Astrocyte of the cerebellum (primary cell): ENCODE results near the gene AGBL4.
"Not testable (repeated sequence)": the region's sequence is repeated elsewhere in the genome, so short reads cannot be mapped to it uniquely, and the experiment has no call there.

Experiments used
- DNase-seq: peaks from one replicate; pipeline ENCODE4 v3.0.0-alpha.2; 2011; ENCODE audit warnings: low read depth
- H3K4me3 ChIP-seq: 2 replicates; pipeline ENCODE4 v1.5.1; 2011; ENCODE audit warnings: mild to moderate bottlenecking, low read depth, low read length, moderate library complexity
- in situ Hi-C: cut with HindIII; loops from 2 replicates; pipeline ENCODE4 v1.10.0; 2017; ENCODE audit warnings: low sequenced_read_pairs
- TF ChIP-seq, protein P1 (sequence below): IDR thresholded peaks from 2 replicates; pipeline ENCODE4 v1.5.1; 2012; ENCODE audit warnings: low read length, low read depth, moderate library complexity, mild to moderate bottlenecking; ENCODE audit errors: missing control alignments

AGBL4 gene

DNA sequence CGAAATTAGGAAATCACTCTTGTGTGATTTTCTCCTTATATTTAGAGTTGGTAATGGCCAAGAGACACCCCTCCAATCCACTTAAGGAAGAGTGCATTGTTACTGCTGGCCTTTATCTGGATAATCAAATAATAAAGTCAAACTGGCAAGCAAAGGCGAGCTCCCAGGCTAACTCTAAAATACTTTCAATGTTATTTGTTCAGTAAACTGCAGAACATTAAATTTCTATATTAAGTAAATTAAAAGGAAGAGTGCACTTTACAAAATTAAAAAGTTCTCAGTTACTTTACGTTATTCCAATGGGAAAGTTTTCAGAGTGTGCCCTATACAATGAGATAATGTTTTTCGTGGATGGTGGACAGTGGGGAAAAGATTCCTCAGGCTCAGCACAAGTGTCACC lies 684.7 kb downstream of the AGBL4 start:
- H3K4me3 ChIP-seq, result no peak overlapping the region
- in situ Hi-C loops, result no loop called here
- TF ChIP-seq, protein P1, sequence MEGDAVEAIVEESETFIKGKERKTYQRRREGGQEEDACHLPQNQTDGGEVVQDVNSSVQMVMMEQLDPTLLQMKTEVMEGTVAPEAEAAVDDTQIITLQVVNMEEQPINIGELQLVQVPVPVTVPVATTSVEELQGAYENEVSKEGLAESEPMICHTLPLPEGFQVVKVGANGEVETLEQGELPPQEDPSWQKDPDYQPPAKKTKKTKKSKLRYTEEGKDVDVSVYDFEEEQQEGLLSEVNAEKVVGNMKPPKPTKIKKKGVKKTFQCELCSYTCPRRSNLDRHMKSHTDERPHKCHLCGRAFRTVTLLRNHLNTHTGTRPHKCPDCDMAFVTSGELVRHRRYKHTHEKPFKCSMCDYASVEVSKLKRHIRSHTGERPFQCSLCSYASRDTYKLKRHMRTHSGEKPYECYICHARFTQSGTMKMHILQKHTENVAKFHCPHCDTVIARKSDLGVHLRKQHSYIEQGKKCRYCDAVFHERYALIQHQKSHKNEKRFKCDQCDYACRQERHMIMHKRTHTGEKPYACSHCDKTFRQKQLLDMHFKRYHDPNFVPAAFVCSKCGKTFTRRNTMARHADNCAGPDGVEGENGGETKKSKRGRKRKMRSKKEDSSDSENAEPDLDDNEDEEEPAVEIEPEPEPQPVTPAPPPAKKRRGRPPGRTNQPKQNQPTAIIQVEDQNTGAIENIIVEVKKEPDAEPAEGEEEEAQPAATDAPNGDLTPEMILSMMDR, result no peak
- DNase-seq, result no peak

DNA sequence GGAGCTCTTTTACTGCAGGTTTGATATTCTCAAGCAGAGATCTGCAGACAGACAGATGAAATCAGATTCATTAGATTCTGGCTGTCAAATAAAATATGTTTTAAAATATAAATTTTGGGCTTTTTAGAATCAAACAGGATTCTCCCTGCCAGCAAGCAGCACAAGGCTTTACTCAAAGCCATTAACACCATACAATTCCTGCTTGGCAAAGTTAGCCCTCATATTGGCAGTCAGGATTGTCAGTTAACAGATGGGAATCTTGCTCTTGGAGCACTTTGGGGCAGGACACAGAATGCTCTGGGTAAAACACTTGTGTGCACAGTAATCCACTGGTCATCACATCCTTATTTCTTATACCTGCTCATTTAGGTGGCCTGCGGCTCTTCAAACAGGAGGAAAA lies 686.5 kb downstream of the AGBL4 start:
- no peak for DNase-seq
- TF ChIP-seq, protein P1, result no peak
- no peak overlapping the region for H3K4me3 ChIP-seq
- in situ Hi-C loops, result no loop called here

DNA sequence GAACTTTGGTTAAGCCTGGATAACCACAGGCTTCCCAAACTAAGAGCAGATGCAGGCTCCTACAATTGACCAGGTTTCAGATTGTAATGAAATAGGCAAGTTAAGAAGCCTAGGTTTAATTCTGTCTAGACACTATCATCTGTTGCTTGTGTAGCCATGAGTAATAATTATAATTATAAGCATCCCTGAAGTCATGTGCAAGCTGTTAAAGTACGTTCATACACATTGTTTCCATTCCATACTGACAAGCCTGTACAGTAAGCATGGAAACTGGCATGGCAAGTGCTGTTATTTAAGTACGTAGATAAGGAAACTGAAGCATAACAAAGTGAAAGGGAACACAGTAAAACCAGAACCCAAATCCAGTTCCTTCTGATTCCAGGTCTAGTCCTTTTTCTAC lies 689.8 kb downstream of the AGBL4 start:
- no peak overlapping the region for H3K4me3 ChIP-seq
- TF ChIP-seq, protein P1, result no peak
- DNase-seq, result no peak
- in situ Hi-C loops, result no loop called here

DNA sequence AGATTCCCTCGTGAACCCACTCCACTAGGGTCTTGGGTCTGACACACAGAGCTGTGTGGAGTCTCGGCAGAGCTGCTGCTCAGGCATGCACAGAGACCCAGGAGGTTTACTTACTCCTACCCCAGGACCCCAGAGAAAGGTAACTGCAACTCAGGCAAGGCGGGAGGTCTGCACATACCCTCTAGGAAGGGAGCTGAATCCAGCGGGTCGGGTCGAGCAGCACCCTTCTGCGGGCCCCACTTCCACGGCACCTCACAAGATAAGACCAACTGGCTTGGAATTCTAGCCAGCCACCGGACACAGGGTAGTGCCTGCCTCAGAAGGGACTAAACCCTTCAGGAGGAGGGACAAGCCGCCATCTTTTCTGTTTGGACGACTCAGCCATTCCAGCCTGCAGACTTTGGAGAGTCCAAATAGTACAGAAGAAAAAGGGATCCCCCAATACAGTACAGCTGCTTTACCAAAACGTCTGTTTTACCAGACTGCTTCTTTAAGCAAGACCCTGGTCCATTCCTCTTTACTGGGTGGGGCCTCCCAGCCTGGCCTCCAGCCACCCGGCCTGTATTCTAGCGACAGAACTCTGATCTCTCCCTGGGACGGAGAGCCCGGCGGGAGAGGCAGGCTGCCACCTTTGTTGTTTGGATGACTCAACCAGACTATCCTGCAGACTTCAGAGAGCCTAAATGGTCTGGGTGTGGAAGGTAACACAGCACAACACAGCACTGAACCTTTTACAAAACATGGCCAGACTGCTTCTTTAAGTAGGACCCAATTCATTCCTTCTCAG lies 692.5 kb downstream of the AGBL4 start:
- DNase-seq, result no peak
- TF ChIP-seq, protein P1, result no peak
- H3K4me3 ChIP-seq, result no peak overlapping the region
- in situ Hi-C loops, result no loop called here

DNA sequence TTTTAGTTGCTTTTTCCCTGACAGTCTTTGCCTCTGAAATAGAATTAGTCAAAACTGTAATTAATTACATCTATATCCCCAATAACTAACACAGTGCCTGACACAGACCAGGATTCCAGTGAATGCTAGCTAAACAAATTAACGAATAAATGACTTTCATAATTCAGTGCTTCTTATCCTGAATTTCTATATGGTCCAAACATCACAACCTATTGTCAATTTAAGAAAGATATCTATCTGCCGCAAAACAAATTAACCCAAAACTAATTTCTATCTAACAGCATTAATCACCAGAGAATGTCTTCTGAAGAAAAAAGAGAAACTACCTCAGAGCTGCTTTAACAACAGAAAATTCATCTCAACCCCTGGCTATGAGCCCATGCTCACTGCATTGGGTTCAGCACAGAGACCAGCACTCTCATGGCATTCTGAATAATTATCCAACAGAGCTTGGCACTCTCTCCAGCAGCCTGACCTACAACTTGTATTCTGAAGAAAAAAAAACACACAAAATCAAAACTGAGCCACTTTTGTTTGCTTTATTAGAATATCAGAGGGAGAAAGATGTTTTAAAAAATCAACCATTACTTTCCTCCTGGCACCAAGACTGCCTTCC lies 699.7 kb downstream of the AGBL4 start:
- H3K4me3 ChIP-seq, result no peak overlapping the region
- DNase-seq, result no peak
- in situ Hi-C loops, result no loop called here
- TF ChIP-seq, protein P1, result no peak

DNA sequence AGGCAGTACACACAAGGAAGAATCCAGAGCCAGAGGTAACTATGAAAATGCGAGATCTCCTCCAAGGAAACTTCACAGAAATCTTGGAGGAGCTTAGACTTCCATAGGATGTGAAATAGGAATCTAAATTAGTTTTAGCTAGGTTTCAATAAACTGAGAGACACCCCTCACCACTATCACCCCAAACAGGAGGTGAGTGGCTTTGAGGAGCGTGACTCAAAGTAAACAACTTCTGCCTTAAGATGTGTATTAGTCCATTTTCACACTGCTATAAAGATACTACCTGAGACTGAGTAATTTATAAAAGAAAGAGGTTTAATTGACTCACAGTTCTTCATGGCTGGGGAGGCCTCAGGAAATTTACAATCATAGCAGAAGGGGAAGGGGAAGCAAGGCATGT lies 703.3 kb downstream of the AGBL4 start:
- H3K4me3 ChIP-seq, in situ Hi-C loops, DNase-seq: not testable (repeated sequence)

DNA sequence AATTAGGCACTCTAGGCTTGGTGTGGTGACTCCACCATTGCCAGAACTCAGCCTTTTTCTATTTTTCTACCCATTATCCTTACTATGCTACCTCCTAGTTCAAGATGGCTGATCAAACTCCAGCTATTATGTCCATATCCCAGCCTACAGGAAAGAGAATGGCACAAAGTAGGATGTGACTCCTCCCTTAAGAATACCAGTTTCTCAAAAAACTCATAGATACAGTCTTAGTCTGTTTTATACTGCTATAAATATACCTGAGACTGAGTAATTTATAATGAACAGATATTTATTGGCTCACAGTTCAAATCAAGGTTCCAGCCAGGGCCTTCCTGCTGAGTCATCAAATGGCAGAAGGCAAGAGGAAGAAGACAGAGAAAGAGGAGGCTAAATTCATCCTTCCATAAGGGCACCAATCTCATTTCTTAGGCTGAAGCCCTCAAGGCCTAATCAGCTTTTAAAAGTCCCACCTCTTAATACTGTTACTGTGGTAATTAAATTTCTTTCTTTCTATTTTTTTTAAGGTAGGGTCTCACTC lies 704.3 kb downstream of the AGBL4 start:
- in situ Hi-C loops, result no loop called here
- DNase-seq, result no peak
- H3K4me3 ChIP-seq, result no peak overlapping the region
- TF ChIP-seq, protein P1, result no peak
